Mucosa of rectum (tissue), 2 donors: ENCODE data around the gene TOMT.
A peak's percentile ranks its signal among the peaks of the same experiment; 100 is the strongest.

Experiments
- H3K27ac ChIP-seq, 2 donors: one replicate each; pipeline ENCODE4 v1.7.0; 2013; ENCODE audit warnings: inconsistent platforms in 2 of 2, low read depth in 2 of 2, low read length in 2 of 2
- H3K27me3 ChIP-seq, 2 donors: one replicate each; pipeline ENCODE4 v1.7.0; 2013; ENCODE audit warnings: low read length in 2 of 2; ENCODE audit not compliant: control insufficient read depth in 2 of 2, insufficient read depth in 2 of 2
- H3K36me3 ChIP-seq, 2 donors: one replicate each; pipeline ENCODE4 v1.7.0; 2013; ENCODE audit warnings: low read length in 2 of 2; ENCODE audit not compliant: control insufficient read depth in 2 of 2, insufficient read depth in 2 of 2
- H3K4me1 ChIP-seq, 2 donors: one replicate each; pipeline ENCODE4 v1.7.0; 2013; ENCODE audit warnings: low read length in 2 of 2, mild to moderate bottlenecking in 1 of 2; ENCODE audit not compliant: control insufficient read depth in 2 of 2, insufficient read depth in 2 of 2
- H3K4me3 ChIP-seq, 2 donors: one replicate each; pipeline ENCODE4 v1.7.0; 2013; ENCODE audit warnings: low read length in 2 of 2
- H3K9ac ChIP-seq, 2 donors: one replicate each; pipeline ENCODE4 v1.7.0; 2013; ENCODE audit warnings: low read length in 2 of 2, low read depth in 1 of 2, mild to moderate bottlenecking in 1 of 2
- H3K9me3 ChIP-seq, 2 donors: one replicate each; pipeline ENCODE4 v1.7.0; 2013; ENCODE audit warnings: low read length in 2 of 2; ENCODE audit not compliant: control insufficient read depth in 2 of 2
- donor health status: healthy.
- donor health status: Normal muscosa, but diverticular disease.

The TOMT gene

GRCh38 chr11:72085621-72086351 lies 19.9 kb upstream of the TOMT start:
- H3K9me3 ChIP-seq, result no peaks in the 10 kb centered on the region
- no peak overlapping the region for H3K9ac ChIP-seq
- H3K36me3 ChIP-seq, result peaks cover 16 to 26% of the 10 kb centered on the region in 2 donors
- H3K27ac ChIP-seq, result no peak overlapping the region
- H3K27me3 ChIP-seq, result no peaks in the 10 kb centered on the region
- peaks cover 12 to 20% of the 10 kb centered on the region in 2 donors for H3K4me1 ChIP-seq
- H3K4me3 ChIP-seq, result no peak overlapping the region

- Histone ChIP-seq H3K27ac (no peak overlapping the region), H3K9me3 (no peaks in the 10 kb centered on the region), H3K36me3 (peaks cover 18 to 26% of the 10 kb centered on the region in 2 donors), H3K4me1 (peaks cover 8 to 15% of the 10 kb centered on the region in 2 donors), H3K4me3 (no peak overlapping the region), H3K9ac (no peak overlapping the region), H3K27me3 (no peaks in the 10 kb centered on the region)
Measured at GRCh38 chr11:72088076-72088808, 17.5 kb upstream of the TOMT start.

GRCh38 chr11:72091292-72091691 lies 14.4 kb upstream of the TOMT start:
- Histone ChIP-seq H3K36me3 (peaks cover 28 to 37% of the 10 kb centered on the region in 2 donors), H3K4me3 (no peak overlapping the region), H3K27me3 (no peaks in the 10 kb centered on the region), H3K9me3 (no peaks in the 10 kb centered on the region), H3K9ac (peak overlapping the region in 1 of 2 donors; percentile 34), H3K27ac (peak overlapping the region; percentile 7 to 50), H3K4me1 (peaks cover 7 to 8% of the 10 kb centered on the region in 2 donors)

- H3K9ac ChIP-seq, result no peak overlapping the region
- peaks cover 22 to 24% of the 10 kb centered on the region in 2 donors for H3K4me1 ChIP-seq
- peaks cover 39 to 51% of the 10 kb centered on the region in 2 donors for H3K36me3 ChIP-seq
- no peaks in the 10 kb centered on the region for H3K9me3 ChIP-seq
- no peak overlapping the region for H3K4me3 ChIP-seq
- H3K27ac ChIP-seq, result no peak overlapping the region
- H3K27me3 ChIP-seq, result no peaks in the 10 kb centered on the region
Measured at GRCh38 chr11:72098741-72099140, 7.0 kb upstream of the TOMT start.

- Histone ChIP-seq H3K27me3 (no peaks in the 10 kb centered on the region), H3K36me3 (peaks cover 32 to 43% of the 10 kb centered on the region in 2 donors), H3K9ac (peak overlapping the region in 1 of 2 donors; percentile 8), H3K9me3 (no peaks in the 10 kb centered on the region), H3K4me3 (no peak overlapping the region), H3K27ac (no peak overlapping the region), H3K4me1 (peaks cover 24 to 25% of the 10 kb centered on the region in 2 donors)
Measured at GRCh38 chr11:72100009-72100408, 5.7 kb upstream of the TOMT start.

- Histone ChIP-seq H3K4me3 (no peak overlapping the region), H3K4me1 (peaks cover 24 to 25% of the 10 kb centered on the region in 2 donors), H3K9me3 (no peaks in the 10 kb centered on the region), H3K9ac (no peak overlapping the region), H3K27me3 (no peaks in the 10 kb centered on the region), H3K27ac (no peak overlapping the region), H3K36me3 (peaks cover 29 to 41% of the 10 kb centered on the region in 2 donors)
Measured at GRCh38 chr11:72100462-72100861, 5.3 kb upstream of the TOMT start.

GRCh38 chr11:72102162-72102561 lies 3.6 kb upstream of the TOMT start:
- H3K27me3 ChIP-seq, result no peaks in the 10 kb centered on the region
- H3K9me3 ChIP-seq, result no peaks in the 10 kb centered on the region
- H3K4me3 ChIP-seq, result peak overlapping the region; percentile 81 to 90
- H3K36me3 ChIP-seq, result peaks cover 26 to 32% of the 10 kb centered on the region in 2 donors
- H3K4me1 ChIP-seq, result peaks cover 24 to 25% of the 10 kb centered on the region in 2 donors
- peak overlapping the region; percentile 91 to 96 for H3K9ac ChIP-seq
- peak overlapping the region; percentile 87 to 93 for H3K27ac ChIP-seq

GRCh38 chr11:72102631-72102945 lies 3.1 kb upstream of the TOMT start:
- H3K9me3 ChIP-seq, result no peaks in the 10 kb centered on the region
- H3K27ac ChIP-seq, result peak overlapping the region; percentile 87 to 93
- H3K4me3 ChIP-seq, result peak overlapping the region; percentile 81 to 90
- peaks cover 22 to 28% of the 10 kb centered on the region in 2 donors for H3K36me3 ChIP-seq
- no peaks in the 10 kb centered on the region for H3K27me3 ChIP-seq
- H3K9ac ChIP-seq, result peak overlapping the region; percentile 91 to 96
- H3K4me1 ChIP-seq, result peaks cover 24 to 25% of the 10 kb centered on the region in 2 donors

GRCh38 chr11:72102946-72103753 lies 2.6 kb upstream of the TOMT start, which contains the start of gene LAMTOR1:
LAMTOR1 (minus strand) TSS chr11:72103297; CDS start chr11:72103224, 73 bp downstream.
- peaks cover 16 to 23% of the 10 kb centered on the region in 2 donors for H3K36me3 ChIP-seq
- H3K9ac ChIP-seq, result peak within 1 kb of the TSS; percentile 91 to 96
- no peaks in the 10 kb centered on the region for H3K27me3 ChIP-seq
- no peaks in the 10 kb centered on the region for H3K9me3 ChIP-seq
- H3K27ac ChIP-seq, result peak within 1 kb of the TSS; percentile 87 to 95
- peak within 1 kb of the TSS; percentile 81 to 90 for H3K4me3 ChIP-seq
- H3K4me1 ChIP-seq, result peaks cover 24 to 25% of the 10 kb centered on the region in 2 donors
